Endodermal cell (in vitro differentiated cells): ENCODE data around the gene COL6A5. TPM values are rescaled to one million over a fixed set of nuclear protein-coding genes. Genes with fewer than 3 reads are reported as not detected.
A peak's percentile ranks its signal among the peaks of the same experiment; 100 is the strongest.

Source experiments
- DNase-seq: peaks from one replicate; pipeline ENCODE4 v3.0.0-alpha.2; 2017
- H3K27ac ChIP-seq: 2 replicates; pipeline ENCODE4 v1.5.1; 2013; ENCODE audit warnings: mild to moderate bottlenecking, low read depth, low read length, moderate library complexity
- H3K27me3 ChIP-seq: 2 replicates; pipeline ENCODE4 v1.6.1; 2013; ENCODE audit warnings: mild to moderate bottlenecking, low read length, moderate library complexity; ENCODE audit not compliant: insufficient read depth, control insufficient read depth, poor library complexity, severe bottlenecking
- H3K36me3 ChIP-seq: 2 replicates; pipeline ENCODE4 v1.7.0; 2013; ENCODE audit warnings: mild to moderate bottlenecking, low read length, moderate library complexity; ENCODE audit not compliant: control insufficient read depth, insufficient read depth
- H3K4me1 ChIP-seq: one replicate; pipeline ENCODE4 v1.7.0; 2013; ENCODE audit warnings: low read length; ENCODE audit not compliant: control insufficient read depth, insufficient read depth
- H3K4me3 ChIP-seq: 2 replicates; pipeline ENCODE4 v1.5.1; 2013; ENCODE audit warnings: mild to moderate bottlenecking, low read length, moderate library complexity
- H3K9ac ChIP-seq: 2 replicates; pipeline ENCODE4 v1.6.1; 2013; ENCODE audit warnings: mild to moderate bottlenecking, low read length, moderate library complexity; ENCODE audit not compliant: poor library complexity, severe bottlenecking; ENCODE audit errors: extremely low read depth
- H3K9me3 ChIP-seq: 2 replicates; pipeline ENCODE4 v1.6.1; 2013; ENCODE audit warnings: mild to moderate bottlenecking, low read length, moderate library complexity; ENCODE audit not compliant: control insufficient read depth
- H3K27ac Mint-ChIP-seq: 2 replicates; pipeline ENCODE4 v1.8.0; 2020; ENCODE audit warnings: mixed read lengths
- H3K27me3 Mint-ChIP-seq: 2 replicates; pipeline ENCODE4 v1.8.0; 2021; ENCODE audit warnings: mild to moderate bottlenecking, mixed read lengths; ENCODE audit not compliant: insufficient read depth
- H3K36me3 Mint-ChIP-seq: 2 replicates; pipeline ENCODE4 v1.8.0; 2020; ENCODE audit warnings: low read depth, mixed read lengths
- H3K4me1 Mint-ChIP-seq: 2 replicates; pipeline ENCODE4 v1.8.0; 2020; ENCODE audit warnings: mixed read lengths
- H3K4me3 Mint-ChIP-seq: 2 replicates; pipeline ENCODE4 v1.8.0; 2020; ENCODE audit warnings: mild to moderate bottlenecking, moderate library complexity, mixed read lengths
- H3K9me3 Mint-ChIP-seq: 2 replicates; pipeline ENCODE4 v1.8.0; 2020; ENCODE audit warnings: mild to moderate bottlenecking, mixed read lengths
- CTCF ChIP-seq: fragments of 200-600 bp; sonication (generic); conservative IDR thresholded peaks from 2 replicates; pipeline ENCODE4 v1.5.0; 2021; ENCODE audit warnings: antibody characterized with exemption, mild to moderate bottlenecking
- WGBS, 2 experiments: methylation state at CpG; one replicate each; pipeline versions ENCODE4 v1.1.5 to v1.1.7; 2013; ENCODE audit warnings: missing lambda C conversion rate in 2 of 2, mixed read lengths in 1 of 2; ENCODE audit not compliant: insufficient coverage in 1 of 2, insufficient read length in 1 of 2; 5-methylcytosine and 5-hydroxymethylcytosine counted together
- total RNA-seq, 2 donors: library from RNA; stranded (reverse); fragmentation: NEBNext Ultra II Directional in 1 of 2; extraction: Animal tissue kit (Norgen Biotek cat#: 25700) in 1 of 2; gene quantifications; 2 replicates in 1 of 2; 3 replicates in 1 of 2; pipeline ENCODE4 v1.2.1, GENCODE V29; 2021

The COL6A5 gene
- total RNA-seq, 2 donors from 2014 or later, result 0.02 to 0.07 TPM

DNA sequence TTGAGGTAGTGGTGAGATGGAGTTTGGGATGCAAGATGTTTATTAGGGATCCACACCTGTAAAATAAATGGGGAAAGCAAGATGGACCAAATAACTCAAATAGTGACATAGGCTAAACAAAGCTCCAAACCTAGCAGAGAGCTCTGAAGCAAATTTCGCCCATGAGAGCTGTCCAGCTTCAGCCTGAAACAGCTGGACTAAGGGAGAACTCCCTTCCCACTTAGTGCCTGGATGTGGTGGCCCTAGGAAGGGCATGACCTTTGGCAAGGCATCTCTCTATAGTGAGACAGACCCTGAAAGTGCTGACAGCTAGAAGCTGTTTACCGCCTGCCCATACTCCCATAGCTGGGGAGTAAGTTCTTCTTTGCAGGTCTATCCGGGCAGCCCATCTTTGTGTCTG lies 48.1 kb downstream of the COL6A5 start:
- Mint-ChIP-seq H3K27ac (no peak overlapping the region), H3K36me3 (no peaks in the 10 kb centered on the region), H3K4me1 (peaks cover 11% of the 10 kb centered on the region), H3K9me3 (no peaks in the 10 kb centered on the region), H3K27me3 (no peaks in the 10 kb centered on the region), H3K4me3 (no peak overlapping the region)
- Histone ChIP-seq H3K27me3 (no peaks in the 10 kb centered on the region), H3K4me3 (no peak overlapping the region), H3K36me3 (no peaks in the 10 kb centered on the region), H3K9me3 (no peaks in the 10 kb centered on the region), H3K4me1 (peaks cover 7% of the 10 kb centered on the region), H3K9ac (no peak overlapping the region), H3K27ac (no peak overlapping the region)
- DNase-seq, result no peak
- no peak for TF ChIP-seq CTCF
- WGBS, 2 experiments, result 71 to 91% methylated on average over 1 to 3 of the region's 3 CpGs

- Histone ChIP-seq H3K4me3 (no peak overlapping the region), H3K36me3 (no peaks in the 10 kb centered on the region), H3K27me3 (no peaks in the 10 kb centered on the region), H3K9me3 (no peaks in the 10 kb centered on the region), H3K27ac (no peak overlapping the region), H3K4me1 (peaks cover 7% of the 10 kb centered on the region), H3K9ac (no peak overlapping the region)
- Mint-ChIP-seq H3K27ac (peak overlapping the region; percentile 92), H3K27me3 (no peaks in the 10 kb centered on the region), H3K36me3 (no peaks in the 10 kb centered on the region), H3K4me3 (no peak overlapping the region), H3K4me1 (peaks cover 11% of the 10 kb centered on the region), H3K9me3 (no peaks in the 10 kb centered on the region)
- TF ChIP-seq CTCF, result no peak
- DNase-seq, result no peak
- WGBS, 2 experiments, result 93% methylated on average over 2 of the region's 2 CpGs; no CpG with 5 or more reads in 1 of the 2 experiments
Measured at GRCh38 chr3:130395331-130395730, 49.9 kb downstream of the COL6A5 start.

DNA sequence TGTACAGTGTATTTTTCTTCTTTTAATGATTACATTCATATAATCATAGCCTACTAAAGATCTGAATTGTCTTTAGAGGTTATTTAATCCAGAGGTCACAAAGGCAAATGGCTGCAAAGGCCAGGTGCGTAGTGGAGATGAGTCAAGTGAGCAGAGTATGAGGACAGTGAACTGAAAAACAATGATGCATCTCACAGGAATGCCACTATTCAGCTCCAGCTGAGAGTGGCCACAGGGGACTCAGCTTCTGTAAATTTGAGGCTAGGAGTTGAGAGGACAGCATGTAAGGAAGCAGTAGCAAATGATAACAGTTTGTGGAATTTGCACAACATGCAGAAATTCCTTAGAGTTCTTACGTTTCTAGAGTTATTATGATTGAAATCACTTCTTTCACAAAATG lies 50.4 kb downstream of the COL6A5 start:
- Mint-ChIP-seq H3K36me3 (no peaks in the 10 kb centered on the region), H3K27me3 (no peaks in the 10 kb centered on the region), H3K4me1 (peaks cover 11% of the 10 kb centered on the region), H3K9me3 (no peaks in the 10 kb centered on the region), H3K4me3 (no peak overlapping the region), H3K27ac (peak overlapping the region; percentile 92)
- no peak overlapping the region for H3K9ac ChIP-seq
- H3K36me3 ChIP-seq, result no peaks in the 10 kb centered on the region
- H3K27me3 ChIP-seq, result no peaks in the 10 kb centered on the region
- no peaks in the 10 kb centered on the region for H3K9me3 ChIP-seq
- H3K27ac ChIP-seq, result no peak overlapping the region
- peaks cover 7% of the 10 kb centered on the region for H3K4me1 ChIP-seq
- DNase-seq, result peak; percentile 89
- H3K4me3 ChIP-seq, result no peak overlapping the region
- TF ChIP-seq CTCF, result no peak
- 50 to 56% methylated on average over 2 of the region's 2 CpGs for WGBS, 2 experiments
